GM18526 (cell line): ENCODE data around the gene ITFG1.

Experiments
- POLR2A ChIP-seq: IDR thresholded peaks from 3 replicates; pipeline ENCODE4 v1.6.1; 2011; ENCODE audit not compliant: insufficient read length; ENCODE audit errors: extremely low read depth

The ITFG1 gene

GRCh38 chr16:47158992-47159391 lies 301.9 kb downstream of the ITFG1 start:
- TF ChIP-seq POLR2A: no peak

GRCh38 chr16:47156680-47157215 lies 304.1 kb downstream of the ITFG1 start:
- no peak for TF ChIP-seq POLR2A

- TF ChIP-seq POLR2A: no peak
Measured at GRCh38 chr16:47150067-47150466, 310.8 kb downstream of the ITFG1 start.

GRCh38 chr16:47144559-47144877 lies 316.3 kb downstream of the ITFG1 start:
- no peak for TF ChIP-seq POLR2A

- peak; percentile 87 for TF ChIP-seq POLR2A
Measured at GRCh38 chr16:47143677-47144558, 316.9 kb downstream of the ITFG1 start, which contains the start of gene NETO2. Gene NETO2 (minus strand): TSS chr16:47143945. CDS start chr16:47143612, 333 bp downstream.

- no peak for TF ChIP-seq POLR2A
Measured at GRCh38 chr16:47142821-47143676, 317.8 kb downstream of the ITFG1 start.

- TF ChIP-seq POLR2A: no peak
Measured at GRCh38 chr16:47142486-47142820, 318.4 kb downstream of the ITFG1 start.

- peak; percentile 60 for TF ChIP-seq POLR2A
Measured at GRCh38 chr16:47141773-47142485, 318.9 kb downstream of the ITFG1 start.

GRCh38 chr16:47140686-47141085 lies 320.2 kb downstream of the ITFG1 start:
- TF ChIP-seq POLR2A: no peak

- TF ChIP-seq POLR2A: no peak
Measured at GRCh38 chr16:47139561-47140185, 321.2 kb downstream of the ITFG1 start.

- TF ChIP-seq POLR2A: no peak
Measured at GRCh38 chr16:47136099-47136842, 324.6 kb downstream of the ITFG1 start.

- TF ChIP-seq POLR2A: no peak
Measured at GRCh38 chr16:47134550-47134949, 326.3 kb downstream of the ITFG1 start.

GRCh38 chr16:47132308-47132707 lies 328.6 kb downstream of the ITFG1 start:
- TF ChIP-seq POLR2A: no peak
